PFSK-1 (cell line): Measurements from ENCODE around the gene SEMA3D.

Source experiments
- FOXP2 ChIP-seq: optimal IDR thresholded peaks from 2 replicates; pipeline ENCODE3; 2011; ENCODE audit warnings: borderline replicate concordance, control low read depth, inconsistent platforms; ENCODE audit not compliant: insufficient read depth; ENCODE audit errors: extremely low read length, extremely low read depth
- POLR2AphosphoS5 ChIP-seq: IDR thresholded peaks from 2 replicates; pipeline ENCODE4 v1.6.1; 2012; ENCODE audit warnings: low read depth, mild to moderate bottlenecking, control low read depth, low read length, moderate library complexity
- REST ChIP-seq, 2 experiments: IDR thresholded peaks; 2 replicates each; pipeline versions ENCODE4 v1.6.1 to v1.8.0; 2011 to 2012; ENCODE audit warnings: low read depth in 2 of 2, low read length in 2 of 2, control low read depth in 1 of 2, inconsistent platforms in 1 of 2, mild to moderate bottlenecking in 1 of 2, moderate library complexity in 1 of 2; ENCODE audit not compliant: insufficient read depth in 1 of 2
- TAF1 ChIP-seq: IDR thresholded peaks from 2 replicates; pipeline ENCODE4 v1.6.1; 2012; ENCODE audit warnings: low read length, control low read depth, borderline replicate concordance; ENCODE audit not compliant: insufficient read depth

GRCh38 chr7:85030893-85031292, 156.0 kb downstream of the SEMA3D start:
- TF ChIP-seq REST (IDR thresholded peaks at IDR 0.05; ENCODE audit: insufficient read depth in 1 of 2, low read depth in 2 of 2, low read length in 2 of 2) (no peak), POLR2AphosphoS5 (no peak), FOXP2 (no peak), TAF1 (no peak)
